ENCODE data around the gene KLHDC7B. TPM values are rescaled to one million over a fixed set of nuclear protein-coding genes. Genes with fewer than 3 reads are reported as not detected.

KLHDC7B gene
- total RNA-seq, 1 donor from 2014 or later, result not detected

GRCh38 chr22:50528682-50529415 lies 16.9 kb upstream of the KLHDC7B start:
- Histone ChIP-seq H3K9ac (ENCODE audit: low read depth in 1 of 3, low read length in 3 of 3) (peak overlapping the region in 2 of 3 donors; percentile 73 to 74), H3K9me3 (ENCODE audit: control insufficient read depth in 3 of 3, low read length in 3 of 3) (no peaks in the 10 kb centered on the region), H3K4me1 (ENCODE audit: control insufficient read depth in 3 of 3, insufficient read depth in 3 of 3, low read length in 3 of 3) (peaks cover 20 to 65% (median 48%) of the 10 kb centered on the region in 3 donors), H3K4me3 (ENCODE audit: low read length in 3 of 3) (peak overlapping the region; percentile 15 to 75 (median 68)), H3K36me3 (ENCODE audit: control insufficient read depth in 3 of 3, insufficient read depth in 3 of 3, low read length in 3 of 3) (peaks cover 2 to 6% (median 4%) of the 10 kb centered on the region in 3 donors), H3K27me3 (ENCODE audit: control insufficient read depth in 3 of 3, insufficient read depth in 3 of 3, low read length in 3 of 3) (peaks cover 30 to 57% (median 39%) of the 10 kb centered on the region in 3 donors), H3K27ac (ENCODE audit: low read depth, low read length) (peak overlapping the region; percentile 93)

DNA sequence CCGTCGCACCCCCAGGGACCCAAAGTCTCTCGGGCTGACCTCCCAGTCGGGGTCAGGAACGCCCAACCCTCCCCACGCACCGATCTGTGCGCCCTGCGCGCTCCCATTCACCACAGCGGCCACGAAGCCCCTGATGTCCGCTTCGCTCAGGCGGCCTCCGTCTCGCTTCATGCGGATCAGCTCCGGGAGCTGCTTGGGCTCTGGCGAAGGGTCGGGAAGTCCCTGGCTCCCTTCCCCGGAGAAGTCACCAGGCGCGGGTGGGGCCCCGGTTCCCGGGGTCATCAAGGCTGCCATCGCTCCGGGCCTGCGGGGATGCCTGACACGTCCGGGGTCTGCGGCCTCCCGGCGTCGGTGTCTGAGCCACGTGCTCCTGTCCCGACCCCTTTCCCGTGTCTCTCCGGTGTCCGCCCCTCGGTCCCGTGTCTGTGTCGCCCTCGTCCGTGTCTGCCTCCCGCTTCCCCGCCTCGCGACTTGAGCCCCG lies 16.2 kb upstream of the KLHDC7B start:
- peaks cover 30 to 60% (median 45%) of the 10 kb centered on the region in 3 donors for H3K27me3 ChIP-seq (ENCODE audit: control insufficient read depth in 3 of 3, insufficient read depth in 3 of 3, low read length in 3 of 3)
- peaks cover 15 to 59% (median 43%) of the 10 kb centered on the region in 3 donors for H3K4me1 ChIP-seq (ENCODE audit: control insufficient read depth in 3 of 3, insufficient read depth in 3 of 3, low read length in 3 of 3)
- peak overlapping the region in 2 of 3 donors; percentile 73 to 74 for H3K9ac ChIP-seq (ENCODE audit: low read depth in 1 of 3, low read length in 3 of 3)

GRCh38 chr22:50529897-50530579 lies 15.7 kb upstream of the KLHDC7B start, which contains the start of gene TYMP:
TSS of gene TYMP (minus strand) at chr22:50530012. CDS start at chr22:50529709, 303 bp downstream.
- Histone ChIP-seq H3K9me3 (ENCODE audit: control insufficient read depth in 3 of 3, low read length in 3 of 3) (no peaks in the 10 kb centered on the region), H3K4me3 (ENCODE audit: low read length in 3 of 3) (peak within 1 kb of the TSS; percentile 66 to 75 (median 68)), H3K36me3 (ENCODE audit: control insufficient read depth in 3 of 3, insufficient read depth in 3 of 3, low read length in 3 of 3) (no peaks in the 10 kb centered on the region), H3K27ac (ENCODE audit: low read depth, low read length) (peak within 1 kb of the TSS; percentile 93), H3K9ac (ENCODE audit: low read depth in 1 of 3, low read length in 3 of 3) (peak within 1 kb of the TSS in 2 of 3 donors; percentile 78 to 86), H3K27me3 (ENCODE audit: control insufficient read depth in 3 of 3, insufficient read depth in 3 of 3, low read length in 3 of 3) (peaks cover 30 to 63% (median 45%) of the 10 kb centered on the region in 3 donors), H3K4me1 (ENCODE audit: control insufficient read depth in 3 of 3, insufficient read depth in 3 of 3, low read length in 3 of 3) (peaks cover 10 to 53% (median 37%) of the 10 kb centered on the region in 3 donors)

More for the DNA sequence above, 16.2 kb upstream of the KLHDC7B start:
- H3K4me3 ChIP-seq (ENCODE audit: low read length in 3 of 3), result peak overlapping the region; percentile 56 to 75 (median 68)
- no peaks in the 10 kb centered on the region for H3K9me3 ChIP-seq (ENCODE audit: control insufficient read depth in 3 of 3, low read length in 3 of 3)
- H3K27ac ChIP-seq (ENCODE audit: low read depth, low read length), result peak overlapping the region; percentile 93
- peaks cover 0 to 1% (median 0%) of the 10 kb centered on the region in 3 donors for H3K36me3 ChIP-seq (ENCODE audit: control insufficient read depth in 3 of 3, insufficient read depth in 3 of 3, low read length in 3 of 3)

DNA sequence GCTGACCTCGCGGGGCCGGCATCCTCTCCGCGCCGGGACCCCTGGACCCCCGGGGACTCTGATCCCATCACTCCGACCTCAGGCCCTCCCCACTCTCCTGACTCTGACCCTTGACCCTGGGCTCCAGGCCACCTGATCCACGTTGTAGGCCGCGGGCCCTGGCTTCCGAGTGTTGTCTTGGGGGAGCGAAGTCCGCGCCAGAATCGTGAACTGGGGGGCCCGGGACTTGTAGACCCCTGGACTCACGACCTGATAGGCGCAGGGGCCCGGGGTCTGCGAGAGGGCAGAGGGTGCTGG lies 15.2 kb upstream of the KLHDC7B start:
- Histone ChIP-seq H3K9me3 (ENCODE audit: control insufficient read depth in 3 of 3, low read length in 3 of 3) (no peaks in the 10 kb centered on the region), H3K27me3 (ENCODE audit: control insufficient read depth in 3 of 3, insufficient read depth in 3 of 3, low read length in 3 of 3) (peaks cover 30 to 66% (median 45%) of the 10 kb centered on the region in 3 donors), H3K27ac (ENCODE audit: low read depth, low read length) (peak overlapping the region; percentile 93), H3K36me3 (ENCODE audit: control insufficient read depth in 3 of 3, insufficient read depth in 3 of 3, low read length in 3 of 3) (no peaks in the 10 kb centered on the region), H3K4me3 (ENCODE audit: low read length in 3 of 3) (peak overlapping the region; percentile 38 to 75 (median 65)), H3K9ac (ENCODE audit: low read depth in 1 of 3, low read length in 3 of 3) (peak overlapping the region in 2 of 3 donors; percentile 62 to 86), H3K4me1 (ENCODE audit: control insufficient read depth in 3 of 3, insufficient read depth in 3 of 3, low read length in 3 of 3) (peaks cover 10 to 50% (median 35%) of the 10 kb centered on the region in 3 donors)

DNA sequence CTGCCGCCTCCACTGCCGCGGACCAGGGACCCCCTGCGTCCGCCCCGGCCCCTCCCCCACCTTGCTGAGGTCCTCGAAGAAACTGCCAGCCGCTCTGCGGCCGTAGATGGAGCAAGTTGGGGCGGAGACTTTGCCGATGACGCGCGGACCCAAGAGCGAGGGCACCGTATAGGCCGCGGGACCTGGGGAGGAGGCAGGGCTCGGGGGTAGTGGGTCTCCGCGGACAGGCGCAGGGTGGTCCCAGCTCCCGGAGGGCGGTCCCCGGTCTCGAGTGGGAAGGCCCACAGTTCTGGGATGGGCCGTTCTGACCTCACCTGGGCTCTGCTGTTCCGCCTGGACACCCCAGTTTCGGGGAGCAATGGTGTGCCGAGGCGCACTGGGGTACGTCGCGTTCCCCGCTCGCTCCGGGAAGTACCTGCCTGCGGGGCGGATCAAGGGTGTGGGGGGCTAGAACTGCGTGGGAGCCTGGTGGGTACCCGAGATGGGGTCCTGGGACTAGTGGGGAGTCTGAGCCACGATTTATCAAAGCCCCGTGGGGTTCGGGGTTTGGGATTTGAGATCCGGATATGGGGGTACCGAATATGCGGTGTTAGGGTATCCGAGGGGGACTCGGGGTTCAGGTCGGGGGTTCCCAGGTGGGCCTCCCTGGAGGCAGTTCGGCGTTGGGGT lies 14.7 kb upstream of the KLHDC7B start:
- Histone ChIP-seq H3K9ac (ENCODE audit: low read depth in 1 of 3, low read length in 3 of 3) (peak overlapping the region; percentile 78 to 86 (median 83)), H3K4me1 (ENCODE audit: control insufficient read depth in 3 of 3, insufficient read depth in 3 of 3, low read length in 3 of 3) (peaks cover 10 to 49% (median 35%) of the 10 kb centered on the region in 3 donors), H3K27me3 (ENCODE audit: control insufficient read depth in 3 of 3, insufficient read depth in 3 of 3, low read length in 3 of 3) (peaks cover 30 to 66% (median 45%) of the 10 kb centered on the region in 3 donors), H3K27ac (ENCODE audit: low read depth, low read length) (peak overlapping the region; percentile 93), H3K9me3 (ENCODE audit: control insufficient read depth in 3 of 3, low read length in 3 of 3) (no peaks in the 10 kb centered on the region), H3K4me3 (ENCODE audit: low read length in 3 of 3) (peak overlapping the region; percentile 65 to 75 (median 66)), H3K36me3 (ENCODE audit: control insufficient read depth in 3 of 3, insufficient read depth in 3 of 3, low read length in 3 of 3) (no peaks in the 10 kb centered on the region)

- peaks cover 30 to 64% (median 45%) of the 10 kb centered on the region in 3 donors for H3K27me3 ChIP-seq (ENCODE audit: control insufficient read depth in 3 of 3, insufficient read depth in 3 of 3, low read length in 3 of 3)
- peak overlapping the region; percentile 65 to 70 (median 66) for H3K4me3 ChIP-seq (ENCODE audit: low read length in 3 of 3)
- no peaks in the 10 kb centered on the region for H3K9me3 ChIP-seq (ENCODE audit: control insufficient read depth in 3 of 3, low read length in 3 of 3)
- H3K27ac ChIP-seq (ENCODE audit: low read depth, low read length), result peak overlapping the region; percentile 93
- no peaks in the 10 kb centered on the region for H3K36me3 ChIP-seq (ENCODE audit: control insufficient read depth in 3 of 3, insufficient read depth in 3 of 3, low read length in 3 of 3)
- H3K4me1 ChIP-seq (ENCODE audit: control insufficient read depth in 3 of 3, insufficient read depth in 3 of 3, low read length in 3 of 3), result peaks cover 10 to 44% (median 33%) of the 10 kb centered on the region in 3 donors
- H3K9ac ChIP-seq (ENCODE audit: low read depth in 1 of 3, low read length in 3 of 3), result peak overlapping the region; percentile 78 to 86 (median 83)
Observed at GRCh38 chr22:50531546-50531961, 14.1 kb upstream of the KLHDC7B start.

GRCh38 chr22:50531962-50532674 lies 13.6 kb upstream of the KLHDC7B start:
- peak overlapping the region; percentile 78 to 86 (median 83) for H3K9ac ChIP-seq (ENCODE audit: low read depth in 1 of 3, low read length in 3 of 3)
- peak overlapping the region; percentile 93 for H3K27ac ChIP-seq (ENCODE audit: low read depth, low read length)
- H3K9me3 ChIP-seq (ENCODE audit: control insufficient read depth in 3 of 3, low read length in 3 of 3), result no peaks in the 10 kb centered on the region
- H3K4me3 ChIP-seq (ENCODE audit: low read length in 3 of 3), result peak overlapping the region in 2 of 3 donors; percentile 65 to 70
- no peaks in the 10 kb centered on the region for H3K36me3 ChIP-seq (ENCODE audit: control insufficient read depth in 3 of 3, insufficient read depth in 3 of 3, low read length in 3 of 3)
- peaks cover 30 to 59% (median 45%) of the 10 kb centered on the region in 3 donors for H3K27me3 ChIP-seq (ENCODE audit: control insufficient read depth in 3 of 3, insufficient read depth in 3 of 3, low read length in 3 of 3)
- H3K4me1 ChIP-seq (ENCODE audit: control insufficient read depth in 3 of 3, insufficient read depth in 3 of 3, low read length in 3 of 3), result peaks cover 9 to 38% (median 29%) of the 10 kb centered on the region in 3 donors

DNA sequence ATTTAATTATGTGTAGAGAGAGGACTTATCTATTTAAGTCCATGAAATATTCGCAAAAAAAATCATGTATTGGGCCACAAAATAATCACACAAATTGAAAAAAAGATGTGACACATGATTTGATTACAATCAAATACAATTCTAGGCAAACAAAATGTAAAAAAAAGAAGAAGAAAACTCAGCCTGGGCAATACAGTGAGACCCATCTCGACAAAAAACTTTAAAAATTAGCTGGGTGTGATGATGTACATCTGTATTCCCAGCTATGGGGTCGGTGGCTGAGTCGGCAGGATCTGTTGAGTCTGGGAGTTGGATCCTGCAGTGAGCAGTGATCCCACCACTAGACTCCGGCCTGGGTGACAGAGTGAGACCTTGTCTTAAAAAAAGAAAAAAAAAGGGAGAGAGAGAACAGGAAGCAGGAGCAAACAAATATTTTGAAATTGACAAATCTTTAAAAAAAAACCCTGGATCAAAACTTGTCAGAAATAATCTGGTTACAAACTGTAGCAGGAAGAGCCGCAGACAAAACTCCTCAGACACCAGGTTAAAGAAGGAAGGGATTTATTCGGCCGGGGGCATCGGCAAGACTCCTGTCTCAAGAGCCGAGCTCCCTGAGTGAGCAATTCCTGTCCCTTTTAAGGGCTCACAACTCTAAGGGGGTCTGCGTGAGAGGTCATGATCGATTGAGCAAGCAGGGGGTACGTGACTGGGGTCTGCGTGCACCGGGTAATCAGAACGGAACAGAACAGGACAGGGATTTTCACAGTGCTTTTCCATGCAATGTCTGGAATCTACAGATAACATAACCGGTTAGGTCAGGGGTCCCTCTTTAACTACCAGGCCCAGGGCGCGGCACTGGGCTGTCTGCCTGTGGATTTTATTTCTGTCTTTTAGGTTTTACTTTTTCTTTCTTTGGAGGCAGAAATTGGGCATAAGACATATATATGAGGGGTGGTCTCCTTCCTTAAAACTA lies 12.6 kb upstream of the KLHDC7B start:
- Histone ChIP-seq H3K27ac (ENCODE audit: low read depth, low read length) (peak overlapping the region; percentile 93), H3K4me3 (ENCODE audit: low read length in 3 of 3) (no peak overlapping the region), H3K27me3 (ENCODE audit: control insufficient read depth in 3 of 3, insufficient read depth in 3 of 3, low read length in 3 of 3) (peaks cover 30 to 57% (median 45%) of the 10 kb centered on the region in 3 donors)

More for the DNA sequence above, 12.6 kb upstream of the KLHDC7B start:
- Histone ChIP-seq H3K9ac (ENCODE audit: low read depth in 1 of 3, low read length in 3 of 3) (no peak overlapping the region), H3K4me1 (ENCODE audit: control insufficient read depth in 3 of 3, insufficient read depth in 3 of 3, low read length in 3 of 3) (peaks cover 5 to 33% (median 24%) of the 10 kb centered on the region in 3 donors), H3K36me3 (ENCODE audit: control insufficient read depth in 3 of 3, insufficient read depth in 3 of 3, low read length in 3 of 3) (no peaks in the 10 kb centered on the region), H3K9me3 (ENCODE audit: control insufficient read depth in 3 of 3, low read length in 3 of 3) (no peaks in the 10 kb centered on the region)

Measured in skeletal muscle tissue (tissue), 4 donors.